Lung microvascular endothelial cell (primary cell): ENCODE measurements around the gene DNAAF3. TPM values are rescaled to one million over a fixed set of nuclear protein-coding genes. Genes with fewer than 3 reads are reported as not detected.

ENCODE experiments used
- DNase-seq, 2 donors: peaks; one replicate each; pipeline versions ENCODE4 v3.0.0 to v3.0.0-alpha.2; 2010; ENCODE audit warnings: low read depth in 2 of 2
- total RNA-seq: library from RNA; depleted of rRNA; stranded (reverse); fragments of >200 nt; gene quantifications from 2 replicates; pipeline ENCODE4 v1.2.1, GENCODE V29; 2014

Gene DNAAF3
- total RNA-seq = 0.22 and 0.40 TPM in 2 replicates

GRCh38 chr19:55166530-55167268, at the start of gene DNAAF3:
TSS of gene DNAAF3 (minus strand) at chr19:55166613. CDS start at chr19:55166413, 200 bp downstream.
- peak; percentile 98 to 99 for DNase-seq

- DNase-seq = no peak
These were observed 47.1 kb upstream of the DNAAF3 start for GRCh38 chr19:55213547-55213946.

- DNase-seq = peak; percentile 23 to 30
These were observed 46.0 kb upstream of the DNAAF3 start for GRCh38 chr19:55212447-55212846.

GRCh38 chr19:55209693-55210472, 43.5 kb upstream of the DNAAF3 start:
- DNase-seq = peak; percentile 28 to 88

- DNase-seq = no peak
These were observed 42.7 kb upstream of the DNAAF3 start, which contains the start of gene PTPRH for GRCh38 chr19:55208880-55209692. TSS of gene PTPRH (minus strand) at chr19:55209501. CDS start at chr19:55209433, 68 bp downstream.

- DNase-seq = peak; percentile 49 to 83
These were observed 40.5 kb upstream of the DNAAF3 start for GRCh38 chr19:55206664-55207500.

- DNase-seq = peak; percentile 21 to 53
These were observed 35.8 kb upstream of the DNAAF3 start for GRCh38 chr19:55202199-55202598.

- DNase-seq = no peak
These were observed 33.3 kb upstream of the DNAAF3 start for GRCh38 chr19:55199620-55200204.

GRCh38 chr19:55198651-55199050, 32.2 kb upstream of the DNAAF3 start:
- DNase-seq = no peak

GRCh38 chr19:55197528-55197927, 31.1 kb upstream of the DNAAF3 start:
- peak; percentile 26 to 45 for DNase-seq

GRCh38 chr19:55196803-55197202, 30.4 kb upstream of the DNAAF3 start:
- DNase-seq = no peak

- no peak for DNase-seq
These were observed 27.1 kb upstream of the DNAAF3 start for GRCh38 chr19:55193481-55193880.

GRCh38 chr19:55189403-55189835, 23.0 kb upstream of the DNAAF3 start:
- peak; percentile 67 to 98 for DNase-seq

- DNase-seq = peak in 1 of 2 donors; percentile 73
These were observed 22.2 kb upstream of the DNAAF3 start for GRCh38 chr19:55188625-55189024.

- DNase-seq = no peak
These were observed 19.7 kb upstream of the DNAAF3 start for GRCh38 chr19:55186080-55186479.

GRCh38 chr19:55181740-55182139, 15.3 kb upstream of the DNAAF3 start:
- no peak for DNase-seq

- DNase-seq = peak; percentile 27 to 46
These were observed 13.4 kb upstream of the DNAAF3 start, which contains the start of gene SYT5 for GRCh38 chr19:55179606-55180484. TSS of gene SYT5 (minus strand) at chr19:55180289. CDS start at chr19:55179041, 1,248 bp downstream.

GRCh38 chr19:55178781-55179599, 12.6 kb upstream of the DNAAF3 start:
- DNase-seq = peak; percentile 66 to 76
